ENCODE results near the gene IGF1R.
A peak's percentile ranks its signal among the peaks of the same experiment; 100 is the strongest.

The IGF1R gene

GRCh38 chr15:98779463-98780071, 131.2 kb downstream of the IGF1R start:
- Histone ChIP-seq H3K4me3 (ENCODE audit: low read depth in 1 of 2, low read length in 2 of 2) (no peak overlapping the region), H3K4me2 (ENCODE audit: insufficient read depth, low read length) (peak overlapping the region; percentile 37; the same call in 1 of the 2 replicates), H3K9ac (ENCODE audit: low read depth, low read length) (no peak overlapping the region), H3K9me3 (ENCODE audit: insufficient read depth, low read length, severe bottlenecking) (no peaks in the 10 kb centered on the region), H3K36me3 (ENCODE audit: insufficient read depth, low read length) (no peaks in the 10 kb centered on the region), H3K27me3 (ENCODE audit: insufficient read depth, low read length, poor library complexity) (no peaks in the 10 kb centered on the region), H3K79me2 (ENCODE audit: insufficient read depth, low read length) (peaks cover 38% of the 10 kb centered on the region), H3K27ac (ENCODE audit: low read length) (no peak overlapping the region), H2AFZ (ENCODE audit: low read depth, low read length) (no peak overlapping the region), H4K20me1 (ENCODE audit: insufficient read depth, low read length) (peaks cover 31% of the 10 kb centered on the region), H3K4me1 (ENCODE audit: insufficient read depth, low read length) (peaks cover 8% of the 10 kb centered on the region)
- DNase-seq, result peak; percentile 78
- peak; percentile 93 for ATAC-seq (ENCODE audit: insufficient read depth, low read depth)
- no peak for TF ChIP-seq EZH2 (IDR thresholded peaks at IDR 0.05; ENCODE audit: borderline replicate concordance, low read depth, low read length, severe bottlenecking)
- TF ChIP-seq CTCF (IDR thresholded peaks at IDR 0.05; ENCODE audit: borderline replicate concordance, extremely low read depth, low read length, poor library complexity, severe bottlenecking), result peak; percentile 95

GRCh38 chr15:98781838-98782237, 133.5 kb downstream of the IGF1R start:
- no peaks in the 10 kb centered on the region for H3K27me3 ChIP-seq (ENCODE audit: insufficient read depth, low read length, poor library complexity)
- H4K20me1 ChIP-seq (ENCODE audit: insufficient read depth, low read length), result peaks cover 27% of the 10 kb centered on the region
- H3K4me3 ChIP-seq (ENCODE audit: low read depth in 1 of 2, low read length in 2 of 2), result no peak overlapping the region
- H3K4me1 ChIP-seq (ENCODE audit: insufficient read depth, low read length), result peaks cover 8% of the 10 kb centered on the region
- peaks cover 28% of the 10 kb centered on the region for H3K79me2 ChIP-seq (ENCODE audit: insufficient read depth, low read length)
- no peak for TF ChIP-seq EZH2 (IDR thresholded peaks at IDR 0.05; ENCODE audit: borderline replicate concordance, low read depth, low read length, severe bottlenecking)
- TF ChIP-seq CTCF (IDR thresholded peaks at IDR 0.05; ENCODE audit: borderline replicate concordance, extremely low read depth, low read length, poor library complexity, severe bottlenecking), result no peak
- no peaks in the 10 kb centered on the region for H3K9me3 ChIP-seq (ENCODE audit: insufficient read depth, low read length, severe bottlenecking)
- H3K36me3 ChIP-seq (ENCODE audit: insufficient read depth, low read length), result no peaks in the 10 kb centered on the region
- no peak overlapping the region for H3K4me2 ChIP-seq (ENCODE audit: insufficient read depth, low read length)
- no peak overlapping the region for H2AFZ ChIP-seq (ENCODE audit: low read depth, low read length)
- no peak for DNase-seq
- no peak overlapping the region for H3K9ac ChIP-seq (ENCODE audit: low read depth, low read length)
- no peak for ATAC-seq (ENCODE audit: insufficient read depth, low read depth)
- H3K27ac ChIP-seq (ENCODE audit: low read length), result no peak overlapping the region

GRCh38 chr15:98782801-98783200, 134.5 kb downstream of the IGF1R start:
- Histone ChIP-seq H3K27me3 (ENCODE audit: insufficient read depth, low read length, poor library complexity) (no peaks in the 10 kb centered on the region), H3K4me1 (ENCODE audit: insufficient read depth, low read length) (peaks cover 8% of the 10 kb centered on the region), H3K79me2 (ENCODE audit: insufficient read depth, low read length) (peaks cover 23% of the 10 kb centered on the region; the same call in 1 of the 2 replicates), H3K4me2 (ENCODE audit: insufficient read depth, low read length) (no peak overlapping the region), H4K20me1 (ENCODE audit: insufficient read depth, low read length) (peaks cover 24% of the 10 kb centered on the region), H3K4me3 (ENCODE audit: low read depth in 1 of 2, low read length in 2 of 2) (no peak overlapping the region), H3K36me3 (ENCODE audit: insufficient read depth, low read length) (no peaks in the 10 kb centered on the region), H3K27ac (ENCODE audit: low read length) (no peak overlapping the region), H2AFZ (ENCODE audit: low read depth, low read length) (no peak overlapping the region), H3K9me3 (ENCODE audit: insufficient read depth, low read length, severe bottlenecking) (no peaks in the 10 kb centered on the region), H3K9ac (ENCODE audit: low read depth, low read length) (no peak overlapping the region)
- no peak for DNase-seq
- TF ChIP-seq EZH2 (IDR thresholded peaks at IDR 0.05; ENCODE audit: borderline replicate concordance, low read depth, low read length, severe bottlenecking) (no peak), CTCF (IDR thresholded peaks at IDR 0.05; ENCODE audit: borderline replicate concordance, extremely low read depth, low read length, poor library complexity, severe bottlenecking) (no peak)
- no peak for ATAC-seq (ENCODE audit: insufficient read depth, low read depth)

Measured in DND-41 (cell line).